GM20000 (cell line): ENCODE data around the gene CRHR1.

Source experiments
- DNase-seq: peaks from one replicate; pipeline ENCODE4 v3.0.0; 2012; ENCODE audit warnings: low spot score
- CTCF ChIP-seq: IDR thresholded peaks from 2 replicates; pipeline ENCODE4 v1.5.1; 2012; ENCODE audit warnings: mild to moderate bottlenecking, control low read depth; ENCODE audit errors: extremely low read depth, missing control alignments

The CRHR1 gene

DNA sequence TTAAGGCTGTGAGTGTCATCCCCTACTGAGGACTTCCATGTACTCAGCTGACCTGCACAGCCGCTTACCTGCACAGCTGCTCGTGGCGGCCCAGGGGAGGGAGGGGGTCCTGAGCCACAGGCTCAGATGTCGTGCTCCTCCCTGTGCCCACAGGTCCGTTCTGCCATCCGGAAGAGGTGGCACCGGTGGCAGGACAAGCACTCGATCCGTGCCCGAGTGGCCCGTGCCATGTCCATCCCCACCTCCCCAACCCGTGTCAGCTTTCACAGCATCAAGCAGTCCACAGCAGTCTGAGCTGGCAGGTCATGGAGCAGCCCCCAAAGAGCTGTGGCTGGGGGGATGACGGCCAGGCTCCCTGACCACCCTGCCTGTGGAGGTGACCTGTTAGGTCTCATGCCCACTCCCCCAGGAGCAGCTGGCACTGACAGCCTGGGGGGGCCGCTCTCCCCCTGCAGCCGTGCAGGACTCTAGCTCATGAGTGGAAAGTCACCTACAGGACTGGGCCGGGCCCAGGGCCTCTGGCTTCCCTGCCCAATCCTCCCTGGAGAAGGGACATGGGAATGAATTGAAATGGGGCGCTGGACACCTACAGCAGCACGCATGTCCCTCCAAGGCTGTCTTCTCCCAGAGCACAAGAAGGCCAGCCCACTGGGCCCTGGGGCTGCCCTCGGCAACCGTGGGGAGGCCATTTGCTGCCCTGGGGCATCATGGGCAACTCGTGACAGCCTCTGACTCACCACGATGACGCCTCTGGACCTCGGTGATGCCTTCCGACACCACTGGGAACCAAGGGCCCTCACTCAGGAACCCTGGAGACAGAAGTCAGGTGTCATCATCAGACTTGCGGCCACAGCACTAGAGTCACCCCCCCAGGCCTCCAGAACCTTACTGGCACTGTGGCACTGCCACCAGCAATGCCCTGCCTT lies 50.6 kb downstream of the CRHR1 start:
- no peak for TF ChIP-seq CTCF
- no peak for DNase-seq

DNA sequence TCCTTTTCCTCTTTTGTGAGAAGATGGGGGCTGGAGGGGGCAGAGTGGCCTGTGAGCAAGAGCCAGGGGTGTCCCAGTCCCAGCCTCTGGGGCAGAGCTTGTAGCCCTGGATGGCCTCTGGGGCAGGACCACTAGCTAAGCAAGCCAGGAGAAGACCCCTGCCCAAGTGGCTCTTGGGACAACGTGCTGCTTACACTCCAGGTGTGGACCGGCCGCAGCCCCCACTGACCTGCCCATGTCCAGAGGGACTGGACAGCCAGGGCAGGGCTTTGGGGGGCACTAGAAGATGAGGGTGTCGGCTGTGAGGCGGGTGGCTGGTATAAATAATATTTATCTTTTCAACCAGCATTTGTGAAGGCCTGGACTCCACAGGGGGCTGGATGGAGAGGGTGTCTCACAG lies 51.4 kb downstream of the CRHR1 start:
- no peak for TF ChIP-seq CTCF
- DNase-seq: no peak

GRCh38 chr17:45836047-45837044 lies 52.2 kb downstream of the CRHR1 start:
- no peak for TF ChIP-seq CTCF
- DNase-seq: no peak

GRCh38 chr17:45837187-45837586 lies 53.1 kb downstream of the CRHR1 start:
- no peak for TF ChIP-seq CTCF
- DNase-seq: no peak

GRCh38 chr17:45837603-45838002 lies 53.5 kb downstream of the CRHR1 start:
- no peak for DNase-seq
- no peak for TF ChIP-seq CTCF

DNA sequence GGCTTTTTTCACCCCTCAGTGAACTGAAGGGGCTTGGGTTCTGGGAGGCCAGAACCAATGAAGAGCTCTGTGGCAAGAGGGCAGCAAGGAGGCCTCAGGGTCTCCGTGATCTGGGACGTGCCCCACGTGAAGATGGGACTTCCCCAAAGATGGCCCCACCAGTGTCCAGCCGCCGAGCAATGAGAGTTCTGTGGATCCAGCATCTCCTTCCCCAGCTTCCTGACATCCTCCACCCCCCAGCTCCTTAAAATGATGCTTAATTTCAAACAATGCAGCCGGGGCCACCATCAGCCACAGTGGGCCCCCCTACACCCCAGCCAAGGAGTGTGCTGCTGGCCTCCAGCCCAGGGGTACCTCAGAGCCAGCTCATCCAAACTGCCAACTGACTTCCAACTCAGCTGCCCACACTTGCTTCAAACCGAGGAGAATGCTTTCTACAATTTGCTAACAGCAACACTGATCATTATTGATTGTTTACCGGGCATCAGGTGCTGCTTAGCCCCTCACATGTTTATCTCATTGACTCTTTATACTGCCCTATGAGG lies 54.7 kb downstream of the CRHR1 start:
- no peak for TF ChIP-seq CTCF
- DNase-seq: no peak

GRCh38 chr17:45839442-45839841 lies 55.3 kb downstream of the CRHR1 start:
- no peak for TF ChIP-seq CTCF
- no peak for DNase-seq
